SH-SY5Y (cell line): ENCODE results near the gene SHOC2.

Source experiments
- GATA2 ChIP-seq: IDR thresholded peaks from 2 replicates; pipeline ENCODE4 v1.6.1; 2011; ENCODE audit warnings: mild to moderate bottlenecking, low read depth, low read length
- GATA3 ChIP-seq: IDR thresholded peaks from 2 replicates; pipeline ENCODE4 v1.6.1; 2011; ENCODE audit warnings: low read depth, mild to moderate bottlenecking, low read length, moderate library complexity

GRCh38 chr10:110965216-110965615 is 45.8 kb downstream of the SHOC2 start:
- TF ChIP-seq GATA2, result no peak
- no peak for TF ChIP-seq GATA3
